GM10248 (cell line): Measurements from ENCODE around the gene MED27.

Source experiments
- CTCF ChIA-PET: fragments of 300-600 bp; sonication (Branson Sonifier 250); formaldehyde crosslinking; extraction: SDS; loops from one replicate; lab custom pipeline; 2021; ENCODE audit warnings: antibody characterized with exemption; lab: Yijun Ruan, JAX
- POLR2A ChIA-PET: fragments of 350-650 bp; sonication (Branson Sonifier 250); formaldehyde crosslinking; extraction: SDS; loops from one replicate; lab custom pipeline; 2020; ENCODE audit warnings: antibody characterized with exemption; lab: Yijun Ruan, JAX
- DNase-seq: peaks from one replicate; pipeline ENCODE4 v3.0.0; 2012; ENCODE audit errors: extremely low spot score
- CTCF ChIP-seq: IDR thresholded peaks from 2 replicates; pipeline ENCODE4 v1.5.1; 2012; ENCODE audit warnings: mild to moderate bottlenecking, low read depth; ENCODE audit errors: extremely low read depth, missing control alignments, control extremely low read depth

The MED27 gene

DNA sequence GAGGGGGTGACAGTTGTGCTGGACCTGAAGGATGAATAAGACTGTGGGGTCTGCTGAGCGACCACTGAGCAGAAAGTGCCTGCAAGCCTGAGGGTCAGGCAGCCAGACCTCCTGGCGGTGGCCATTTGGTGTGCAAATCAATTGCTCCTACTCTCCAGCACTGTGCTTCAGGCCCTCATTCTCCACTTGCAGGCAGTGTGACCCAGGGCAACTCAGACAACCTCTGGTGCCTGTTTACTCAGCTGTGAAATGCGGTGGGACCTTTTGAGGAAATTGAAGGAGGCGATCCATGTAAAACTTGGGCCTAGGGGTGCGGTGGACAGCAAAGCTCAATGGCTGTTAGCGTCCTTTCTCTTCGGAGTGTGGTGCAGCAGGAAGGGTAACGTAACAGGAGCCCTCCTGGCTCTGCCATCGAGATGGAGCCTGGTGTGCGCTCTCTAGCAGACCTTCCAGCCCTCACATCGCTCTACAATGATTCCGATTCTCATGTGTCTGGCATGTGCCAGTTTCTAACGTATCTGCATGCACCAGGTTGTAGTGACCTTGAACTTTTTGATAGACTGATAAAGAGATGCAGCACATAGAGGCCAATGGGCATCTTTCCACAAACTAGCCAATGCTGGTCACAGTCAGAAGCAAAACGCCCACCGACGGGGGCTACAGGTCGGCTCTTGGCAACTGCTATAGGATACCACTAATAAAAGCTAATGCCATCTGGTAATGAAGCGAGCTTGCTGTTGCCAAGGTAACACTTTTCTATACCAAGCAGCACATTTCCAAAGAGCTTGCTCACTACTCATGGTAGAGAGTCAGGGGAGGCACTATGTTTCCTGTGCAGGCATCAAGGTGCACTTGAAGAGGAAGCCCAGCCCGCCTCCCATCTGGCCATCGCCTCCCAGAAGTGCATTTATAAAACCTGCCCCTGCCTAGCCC, 180.1 kb downstream of the MED27 start:
- DNase-seq, result no peak
- TF ChIP-seq CTCF, result no peak
- POLR2A ChIA-PET, result interaction anchor here (0.6 kb wide), 1 partner anchor 1761 kb away, joined by 3 read pairs; no protein-coding TSS in a partner anchor
- CTCF ChIA-PET, result interaction anchor here (1.2 kb wide), 1 partner anchor 11 kb away, joined by 4 read pairs; no protein-coding TSS in a partner anchor

DNA sequence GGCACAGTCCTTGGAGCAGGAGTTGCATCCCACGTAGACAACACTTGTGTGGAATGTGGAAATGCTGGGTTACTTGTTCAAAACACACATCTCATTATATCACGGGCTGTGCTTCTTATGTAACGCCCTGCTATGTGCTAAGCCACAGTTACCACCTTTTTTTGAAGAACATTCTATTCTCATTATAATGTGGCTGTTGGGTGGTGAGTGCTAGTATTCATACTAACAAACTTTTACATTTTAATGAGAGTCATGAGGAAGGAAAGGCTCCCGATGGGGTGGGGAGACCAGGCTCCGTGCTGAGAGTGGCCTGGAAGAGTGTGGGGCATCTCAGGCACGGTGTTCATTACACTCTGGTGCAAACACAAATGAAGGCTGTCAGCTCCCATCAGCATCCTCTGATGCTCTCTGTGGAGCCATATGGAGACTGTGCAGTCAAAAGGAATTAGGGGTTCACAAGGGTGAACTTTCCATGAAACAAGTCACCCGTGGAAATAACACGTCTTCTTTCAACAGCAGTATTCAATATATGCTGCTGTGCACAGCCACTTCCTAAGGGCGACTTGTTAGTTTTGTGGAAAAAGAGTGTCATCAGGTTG, 186.7 kb downstream of the MED27 start:
- POLR2A ChIA-PET, result no interaction called here
- no peak for TF ChIP-seq CTCF
- CTCF ChIA-PET, result no interaction called here
- DNase-seq, result no peak

DNA sequence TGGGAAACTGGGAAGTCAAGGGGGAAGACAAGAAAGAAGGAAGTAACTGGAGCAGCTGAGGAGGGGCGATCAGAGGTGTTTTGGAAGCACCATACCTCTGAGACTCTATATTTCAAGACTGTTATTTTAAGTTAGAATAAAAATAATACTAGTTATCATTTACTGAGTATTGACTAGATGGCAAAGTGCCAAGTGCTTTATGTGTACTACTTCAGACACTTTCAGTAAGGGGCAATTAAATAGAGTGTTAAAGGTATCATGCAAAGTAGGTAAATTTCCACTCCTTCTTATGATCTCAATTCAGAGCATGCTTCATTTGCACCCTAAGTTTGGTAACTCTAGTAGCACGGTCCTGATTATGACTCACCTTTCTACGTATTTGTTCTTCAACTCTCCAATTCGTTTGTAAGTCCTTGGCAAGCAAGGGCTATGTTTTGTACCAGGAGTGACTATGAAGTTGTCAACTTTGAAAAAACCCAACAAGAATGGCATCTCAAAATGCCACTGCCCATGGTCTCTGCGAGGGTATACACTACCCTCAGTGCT, 187.4 kb downstream of the MED27 start:
- CTCF ChIA-PET, result no interaction called here
- no peak for DNase-seq
- TF ChIP-seq CTCF, result no peak
- POLR2A ChIA-PET, result no interaction called here

GRCh38 chr9:131891598-131891997, 188.1 kb downstream of the MED27 start:
- CTCF ChIA-PET, result no interaction called here
- DNase-seq, result no peak
- TF ChIP-seq CTCF, result no peak
- POLR2A ChIA-PET, result no interaction called here

DNA sequence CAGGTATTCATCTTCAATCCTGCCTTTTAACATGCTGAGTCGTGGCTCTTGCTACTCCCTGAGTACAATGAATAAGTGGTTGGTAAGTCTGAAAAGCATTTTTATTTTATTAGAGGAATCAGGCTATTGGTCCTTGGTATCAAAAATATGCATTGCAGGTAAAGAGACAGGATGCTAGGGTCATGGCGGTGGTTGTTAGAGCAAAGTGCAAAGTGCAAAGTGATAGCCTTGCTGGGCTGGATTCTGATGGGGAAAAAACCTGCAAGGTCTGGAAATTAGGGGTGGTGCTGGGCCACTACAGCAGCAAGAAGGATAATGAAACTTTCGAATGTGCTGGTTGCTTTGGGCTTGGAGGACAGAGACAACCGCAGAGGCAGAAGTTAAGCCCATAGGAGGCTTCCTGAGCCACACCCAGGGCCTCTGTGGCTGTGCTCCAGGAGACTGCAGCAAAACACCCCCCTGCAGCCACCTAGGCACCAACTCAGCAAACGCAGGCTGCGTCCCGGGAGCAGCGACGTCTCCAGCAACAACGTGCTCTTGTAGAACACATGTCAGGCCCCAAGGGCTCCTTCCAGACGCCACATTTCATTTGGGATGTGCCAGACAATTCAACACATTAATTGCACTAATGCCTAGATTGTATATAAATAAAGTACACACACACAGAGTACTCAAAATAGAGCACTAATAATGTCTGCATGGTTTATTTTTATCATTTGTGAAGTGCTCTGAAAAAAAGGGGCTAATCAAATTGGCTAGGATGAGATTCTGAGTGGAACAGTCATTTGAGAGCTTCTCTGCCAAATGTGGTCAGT, 190.0 kb downstream of the MED27 start:
- CTCF ChIA-PET, result interaction anchor here (1.2 kb wide), 1 partner anchor 15 kb away, joined by 3 read pairs; no protein-coding TSS in a partner anchor
- no peak for DNase-seq
- POLR2A ChIA-PET, result no interaction called here
- no peak for TF ChIP-seq CTCF

DNA sequence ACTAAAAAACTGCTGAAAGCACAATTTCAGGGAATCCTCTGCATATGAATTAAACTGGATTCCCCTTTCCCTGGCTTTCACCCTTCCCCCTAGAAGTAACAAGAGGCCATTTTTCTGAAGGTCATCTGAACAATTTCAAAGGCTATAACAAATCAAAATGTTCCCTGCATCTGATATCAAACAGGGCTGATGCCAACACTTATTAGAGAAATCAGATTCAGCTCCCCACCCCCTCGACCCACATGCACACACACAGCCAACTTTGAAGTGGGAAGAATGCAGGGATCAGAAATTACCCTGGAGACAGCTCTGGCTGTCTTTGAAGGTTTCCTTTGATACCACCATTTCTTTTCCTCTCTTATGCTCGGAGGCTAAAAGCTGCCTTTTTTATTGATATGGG, 190.7 kb downstream of the MED27 start:
- CTCF ChIA-PET, result interaction anchor here (1.2 kb wide), 1 partner anchor 15 kb away, joined by 3 read pairs; no protein-coding TSS in a partner anchor

More for the DNA sequence above, 190.7 kb downstream of the MED27 start:
- no peak for TF ChIP-seq CTCF
- POLR2A ChIA-PET, result no interaction called here
- DNase-seq, result no peak
